HepG2 (cell line): ENCODE measurements around the gene UBAP1L. TPM values are rescaled to one million over a fixed set of nuclear protein-coding genes. Genes with fewer than 3 reads are reported as not detected.

Source experiments
- IRX3 ChIP-seq: sonication (generic); formaldehyde crosslinking; IDR thresholded peaks from 2 replicates; pipeline ENCODE4 v1.8.1; 2023; ENCODE audit warnings: mild to moderate bottlenecking, low read depth, missing genetic modification reagents, borderline replicate concordance
- KLF9 ChIP-seq: IDR thresholded peaks from 2 replicates; pipeline ENCODE4 v1.6.1; 2016; ENCODE audit warnings: low read depth
- PRMT3 ChIP-seq: sonication (generic); formaldehyde crosslinking; IDR thresholded peaks from 2 replicates; pipeline ENCODE4 v1.8.1; 2022; ENCODE audit warnings: low read depth, mild to moderate bottlenecking, moderate library complexity, missing genetic modification reagents, borderline replicate concordance
- TAF15 ChIP-seq: fragments of 200-400 bp; formaldehyde crosslinking; IDR thresholded peaks from one replicate; pipeline ENCODE4 v1.6.1; 2018; ENCODE audit warnings: mild to moderate bottlenecking, low read depth, low read length; ENCODE audit not compliant: poor library complexity, severe bottlenecking
- XBP1 ChIP-seq: sonication (generic); formaldehyde crosslinking; IDR thresholded peaks from 2 replicates; pipeline ENCODE4 v1.5.0; 2020; ENCODE audit warnings: missing genetic modification reagents
- ZFP62 ChIP-seq: sonication (generic); formaldehyde crosslinking; IDR thresholded peaks from 2 replicates; pipeline ENCODE4 v1.4.0; 2020; ENCODE audit warnings: missing genetic modification reagents
- ZKSCAN8 ChIP-seq: IDR thresholded peaks from 2 replicates; pipeline ENCODE4 v1.6.1; 2016; ENCODE audit warnings: borderline replicate concordance, missing genetic modification reagents, missing compliant biosample characterization
- ZNF629 ChIP-seq: sonication (generic); formaldehyde crosslinking; conservative IDR thresholded peaks from 2 replicates; pipeline ENCODE4 v1.5.0; 2020; ENCODE audit warnings: missing genetic modification reagents
- ZNF652 ChIP-seq: IDR thresholded peaks from 2 replicates; pipeline ENCODE4 v1.6.1; 2016; ENCODE audit warnings: low read depth, borderline replicate concordance
- ZNF788 ChIP-seq: sonication (generic); formaldehyde crosslinking; IDR thresholded peaks from 2 replicates; pipeline ENCODE4 v1.5.0; 2020; ENCODE audit warnings: mild to moderate bottlenecking, missing genetic modification reagents, borderline replicate concordance
- ZNF879 ChIP-seq: sonication (generic); formaldehyde crosslinking; IDR thresholded peaks from 2 replicates; pipeline ENCODE4 v1.8.1; 2023; ENCODE audit warnings: missing genetic modification reagents
- polyA plus RNA-seq, 8 experiments: library from polyadenylated mRNA; depleted of rRNA in 3 of 8; stranded (reverse) in 7 of 8; unstranded in 1 of 8; fragments of >200 nt; fragmentation: Illumina TruSeq in 4 of 8; extraction: Trizol in 4 of 8; gene quantifications; 2 replicates each; pipeline versions ENCODE4 v1.2.1 to v1.2.3, GENCODE V29; 2011 to 2016; ENCODE audit warnings: low read depth in 4 of 8, missing spikeins in 1 of 8, mixed read lengths in 1 of 8; ENCODE audit not compliant: insufficient read depth in 1 of 8
- total RNA-seq, 5 experiments: library from RNA; depleted of rRNA; stranded (reverse); fragments of >200 nt; fragmentation: Illumina TruSeq; extraction: Trizol; gene quantifications; 2 replicates each; pipeline ENCODE4 v1.2.3, GENCODE V29; 2016; ENCODE audit warnings: low read depth in 1 of 5
- TF ChIP-seq, protein P1 (sequence below): sonication (generic); formaldehyde crosslinking; IDR thresholded peaks from 2 replicates; pipeline ENCODE4 v1.5.0; 2020; ENCODE audit warnings: mild to moderate bottlenecking, missing genetic modification reagents, borderline replicate concordance
- TF ChIP-seq, protein P2 (sequence below): sonication (generic); formaldehyde crosslinking; IDR thresholded peaks from 2 replicates; pipeline ENCODE4 v1.5.1; 2020; ENCODE audit warnings: missing genetic modification reagents, mild to moderate bottlenecking, borderline replicate concordance
- TF ChIP-seq, protein P3 (sequence below): IDR thresholded peaks from 2 replicates; pipeline ENCODE4 v1.6.1; 2016; ENCODE audit warnings: missing biosample characterization, missing genetic modification reagents, low read depth

UBAP1L gene
- total and polyA plus RNA-seq, 2 of the 13 experiments (the other 11 are each of a cell fraction or from before 2014, with no cell fraction given): 0.86 to 1.4 TPM

DNA sequence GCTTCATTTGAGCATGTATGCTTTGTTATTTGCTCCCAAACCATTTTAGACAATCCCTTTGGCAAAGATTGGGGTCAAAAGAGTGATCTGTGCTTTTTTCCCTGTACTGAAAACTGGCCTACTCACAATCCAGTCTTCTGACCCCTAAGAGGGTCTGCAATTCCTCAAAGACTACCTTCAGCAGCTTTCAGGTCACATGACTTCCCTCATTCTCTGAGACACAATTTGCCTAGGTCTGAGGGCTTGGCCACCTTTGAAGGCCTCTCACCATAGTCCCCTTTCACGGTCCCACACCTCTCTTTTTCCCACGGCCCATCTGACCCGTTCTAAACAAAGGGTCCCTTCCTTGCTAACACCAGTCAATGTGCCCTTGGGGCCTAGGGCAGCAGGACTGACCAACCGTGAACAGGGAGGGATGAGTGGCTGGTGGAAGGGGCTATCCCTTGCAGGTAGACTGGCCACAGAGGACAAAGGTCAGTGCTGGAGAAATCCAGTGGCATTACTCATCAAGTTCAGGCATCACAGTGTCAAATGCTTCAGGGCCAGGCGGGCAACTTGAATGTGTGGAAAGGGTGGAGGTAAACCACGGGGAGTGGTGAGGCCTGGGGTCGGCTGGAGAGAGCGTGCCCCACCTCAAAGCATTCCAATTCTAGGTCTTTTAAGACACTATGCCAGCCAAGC lies 58.0 kb downstream of the UBAP1L start (continued):
- TF ChIP-seq, protein P1, sequence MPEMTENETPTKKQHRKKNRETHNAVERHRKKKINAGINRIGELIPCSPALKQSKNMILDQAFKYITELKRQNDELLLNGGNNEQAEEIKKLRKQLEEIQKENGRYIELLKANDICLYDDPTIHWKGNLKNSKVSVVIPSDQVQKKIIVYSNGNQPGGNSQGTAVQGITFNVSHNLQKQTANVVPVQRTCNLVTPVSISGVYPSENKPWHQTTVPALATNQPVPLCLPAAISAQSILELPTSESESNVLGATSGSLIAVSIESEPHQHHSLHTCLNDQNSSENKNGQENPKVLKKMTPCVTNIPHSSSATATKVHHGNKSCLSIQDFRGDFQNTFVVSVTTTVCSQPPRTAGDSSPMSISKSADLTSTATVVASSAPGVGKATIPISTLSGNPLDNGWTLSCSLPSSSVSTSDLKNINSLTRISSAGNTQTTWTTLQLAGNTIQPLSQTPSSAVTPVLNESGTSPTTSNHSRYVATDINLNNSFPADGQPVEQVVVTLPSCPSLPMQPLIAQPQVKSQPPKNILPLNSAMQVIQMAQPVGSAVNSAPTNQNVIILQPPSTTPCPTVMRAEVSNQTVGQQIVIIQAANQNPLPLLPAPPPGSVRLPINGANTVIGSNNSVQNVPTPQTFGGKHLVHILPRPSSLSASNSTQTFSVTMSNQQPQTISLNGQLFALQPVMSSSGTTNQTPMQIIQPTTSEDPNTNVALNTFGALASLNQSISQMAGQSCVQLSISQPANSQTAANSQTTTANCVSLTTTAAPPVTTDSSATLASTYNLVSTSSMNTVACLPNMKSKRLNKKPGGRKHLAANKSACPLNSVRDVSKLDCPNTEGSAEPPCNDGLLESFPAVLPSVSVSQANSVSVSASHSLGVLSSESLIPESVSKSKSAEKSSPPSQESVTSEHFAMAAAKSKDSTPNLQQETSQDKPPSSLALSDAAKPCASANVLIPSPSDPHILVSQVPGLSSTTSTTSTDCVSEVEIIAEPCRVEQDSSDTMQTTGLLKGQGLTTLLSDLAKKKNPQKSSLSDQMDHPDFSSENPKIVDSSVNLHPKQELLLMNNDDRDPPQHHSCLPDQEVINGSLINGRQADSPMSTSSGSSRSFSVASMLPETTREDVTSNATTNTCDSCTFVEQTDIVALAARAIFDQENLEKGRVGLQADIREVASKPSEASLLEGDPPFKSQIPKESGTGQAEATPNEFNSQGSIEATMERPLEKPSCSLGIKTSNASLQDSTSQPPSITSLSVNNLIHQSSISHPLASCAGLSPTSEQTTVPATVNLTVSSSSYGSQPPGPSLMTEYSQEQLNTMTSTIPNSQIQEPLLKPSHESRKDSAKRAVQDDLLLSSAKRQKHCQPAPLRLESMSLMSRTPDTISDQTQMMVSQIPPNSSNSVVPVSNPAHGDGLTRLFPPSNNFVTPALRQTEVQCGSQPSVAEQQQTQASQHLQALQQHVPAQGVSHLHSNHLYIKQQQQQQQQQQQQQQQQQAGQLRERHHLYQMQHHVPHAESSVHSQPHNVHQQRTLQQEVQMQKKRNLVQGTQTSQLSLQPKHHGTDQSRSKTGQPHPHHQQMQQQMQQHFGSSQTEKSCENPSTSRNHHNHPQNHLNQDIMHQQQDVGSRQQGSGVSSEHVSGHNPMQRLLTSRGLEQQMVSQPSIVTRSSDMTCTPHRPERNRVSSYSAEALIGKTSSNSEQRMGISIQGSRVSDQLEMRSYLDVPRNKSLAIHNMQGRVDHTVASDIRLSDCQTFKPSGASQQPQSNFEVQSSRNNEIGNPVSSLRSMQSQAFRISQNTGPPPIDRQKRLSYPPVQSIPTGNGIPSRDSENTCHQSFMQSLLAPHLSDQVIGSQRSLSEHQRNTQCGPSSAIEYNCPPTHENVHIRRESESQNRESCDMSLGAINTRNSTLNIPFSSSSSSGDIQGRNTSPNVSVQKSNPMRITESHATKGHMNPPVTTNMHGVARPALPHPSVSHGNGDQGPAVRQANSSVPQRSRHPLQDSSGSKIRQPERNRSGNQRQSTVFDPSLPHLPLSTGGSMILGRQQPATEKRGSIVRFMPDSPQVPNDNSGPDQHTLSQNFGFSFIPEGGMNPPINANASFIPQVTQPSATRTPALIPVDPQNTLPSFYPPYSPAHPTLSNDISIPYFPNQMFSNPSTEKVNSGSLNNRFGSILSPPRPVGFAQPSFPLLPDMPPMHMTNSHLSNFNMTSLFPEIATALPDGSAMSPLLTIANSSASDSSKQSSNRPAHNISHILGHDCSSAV: no peak
- TF ChIP-seq KLF9 (CRISPR knock-in tag) (no peak), ZNF652 (peak; percentile 28; the same call in 1 of the 2 replicates), IRX3 (no peak), ZNF879 (CRISPR knock-in tag) (no peak), ZKSCAN8 (CRISPR knock-in tag) (no peak; the same call in 1 of the 2 replicates), ZFP62 (CRISPR knock-in tag) (no peak), ZNF788 (CRISPR knock-in tag) (peak; percentile 61; the same call in 1 of the 2 replicates), ZNF629 (CRISPR knock-in tag) (peak; percentile 41; the same call in 1 of the 2 replicates), PRMT3 (CRISPR knock-in tag) (no peak), TAF15 (no peak), XBP1 (no peak)
- TF ChIP-seq, protein P2, sequence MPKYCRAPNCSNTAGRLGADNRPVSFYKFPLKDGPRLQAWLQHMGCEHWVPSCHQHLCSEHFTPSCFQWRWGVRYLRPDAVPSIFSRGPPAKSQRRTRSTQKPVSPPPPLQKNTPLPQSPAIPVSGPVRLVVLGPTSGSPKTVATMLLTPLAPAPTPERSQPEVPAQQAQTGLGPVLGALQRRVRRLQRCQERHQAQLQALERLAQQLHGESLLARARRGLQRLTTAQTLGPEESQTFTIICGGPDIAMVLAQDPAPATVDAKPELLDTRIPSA (CRISPR knock-in tag): no peak
- TF ChIP-seq, protein P3, sequence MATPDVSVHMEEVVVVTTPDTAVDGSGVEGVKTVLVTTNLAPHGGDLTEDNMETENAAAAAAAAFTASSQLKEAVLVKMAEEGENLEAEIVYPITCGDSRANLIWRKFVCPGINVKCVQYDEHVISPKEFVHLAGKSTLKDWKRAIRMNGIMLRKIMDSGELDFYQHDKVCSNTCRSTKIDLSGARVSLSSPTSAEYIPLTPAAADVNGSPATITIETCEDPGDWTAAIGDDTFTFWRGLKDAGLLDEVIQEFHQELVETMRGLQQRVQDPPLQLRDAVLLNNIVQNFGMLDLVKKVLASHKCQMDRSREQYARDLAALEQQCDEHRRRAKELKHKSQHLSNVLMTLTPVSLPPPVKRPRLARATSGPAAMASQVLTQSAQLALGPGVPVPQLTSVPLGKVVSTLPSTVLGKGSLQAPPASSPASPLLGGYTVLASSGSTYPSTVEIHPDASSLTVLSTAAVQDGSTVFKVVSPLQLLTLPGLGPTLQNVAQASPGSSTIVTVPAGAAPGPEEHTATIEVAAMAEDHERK (CRISPR knock-in tag): no peak
